ENCODE data around the gene ABCA5. TPM values are rescaled to one million over a fixed set of nuclear protein-coding genes. Genes with fewer than 3 reads are reported as not detected.

The ABCA5 gene
- polyA plus RNA-seq, 3 donors = 0.50 to 3.1 (median 0.73) TPM

GRCh38 chr17:69218986-69219385 lies 107.9 kb downstream of the ABCA5 start:
- no peak overlapping the region for H3K27ac ChIP-seq (ENCODE audit: low read depth in 1 of 2, low read length in 2 of 2)
- no peaks in the 10 kb centered on the region for H3K4me1 ChIP-seq (ENCODE audit: control insufficient read depth in 1 of 2, insufficient read depth in 2 of 2, low read length in 2 of 2)
- no peak for TF ChIP-seq CTCF (IDR thresholded peaks at IDR 0.05)
- no peaks in the 10 kb centered on the region for H3K79me2 ChIP-seq (ENCODE audit: insufficient read depth, low read length)
- DNase-seq = no peak
- H3K27me3 Mint-ChIP-seq (ENCODE audit: low read depth in 3 of 3) = peaks cover 0 to 2% (median 0%) of the 10 kb centered on the region in 3 donors
- H3K27me3 ChIP-seq (ENCODE audit: control insufficient read depth in 2 of 2, insufficient read depth in 2 of 2, low read length in 2 of 2) = no peaks in the 10 kb centered on the region
- intact Hi-C loops (cut with micrococcal nuclease) = no loop called here
- no peak overlapping the region for H2AFZ ChIP-seq (ENCODE audit: insufficient read depth, low read depth, low read length, poor library complexity, severe bottlenecking)
- no peaks in the 10 kb centered on the region for H3K36me3 Mint-ChIP-seq
- no peaks in the 10 kb centered on the region for H4K20me1 ChIP-seq (ENCODE audit: insufficient read depth, low read length)
- H3K9ac ChIP-seq (ENCODE audit: insufficient read depth, low read length, poor library complexity, severe bottlenecking) = no peak overlapping the region
- no peak overlapping the region for H3K4me2 ChIP-seq (replicated peaks; ENCODE audit: extremely low read depth, low read length, poor library complexity, severe bottlenecking)
- no peaks in the 10 kb centered on the region for H3K36me3 ChIP-seq (replicated peaks in 1 of 2; ENCODE audit: control insufficient read depth in 1 of 2, insufficient read depth in 2 of 2, low read length in 2 of 2)
- peaks cover 0 to 8% (median 3%) of the 10 kb centered on the region in 7 donors for H3K9me3 Mint-ChIP-seq
- no CpG with 5 or more reads among the region's 3 CpGs for WGBS (ENCODE audit: insufficient coverage)
- peaks cover 5% of the 10 kb centered on the region for H3K4me1 Mint-ChIP-seq
- H3K4me3 ChIP-seq (replicated peaks in 1 of 3; ENCODE audit: low read depth in 2 of 3, low read length in 3 of 3) = no peak overlapping the region
- no peak overlapping the region for H3K4me3 Mint-ChIP-seq
- peaks cover 0 to 4% of the 10 kb centered on the region in 2 donors for H3K9me3 ChIP-seq (replicated peaks in 1 of 2; ENCODE audit: control insufficient read depth in 1 of 2, insufficient read depth in 1 of 2, low read length in 2 of 2)
- H3K27ac Mint-ChIP-seq = no peak overlapping the region

- Histone ChIP-seq H3K36me3 (replicated peaks in 1 of 2; ENCODE audit: control insufficient read depth in 1 of 2, insufficient read depth in 2 of 2, low read length in 2 of 2) (no peaks in the 10 kb centered on the region), H3K4me2 (replicated peaks; ENCODE audit: extremely low read depth, low read length, poor library complexity, severe bottlenecking) (no peak overlapping the region), H3K27me3 (ENCODE audit: control insufficient read depth in 2 of 2, insufficient read depth in 2 of 2, low read length in 2 of 2) (no peaks in the 10 kb centered on the region), H3K4me1 (ENCODE audit: control insufficient read depth in 1 of 2, insufficient read depth in 2 of 2, low read length in 2 of 2) (no peaks in the 10 kb centered on the region), H3K27ac (ENCODE audit: low read depth in 1 of 2, low read length in 2 of 2) (no peak overlapping the region), H3K79me2 (ENCODE audit: insufficient read depth, low read length) (no peaks in the 10 kb centered on the region), H2AFZ (ENCODE audit: insufficient read depth, low read depth, low read length, poor library complexity, severe bottlenecking) (no peak overlapping the region), H4K20me1 (ENCODE audit: insufficient read depth, low read length) (no peaks in the 10 kb centered on the region), H3K9ac (ENCODE audit: insufficient read depth, low read length, poor library complexity, severe bottlenecking) (no peak overlapping the region), H3K4me3 (replicated peaks in 1 of 3; ENCODE audit: low read depth in 2 of 3, low read length in 3 of 3) (no peak overlapping the region), H3K9me3 (replicated peaks in 1 of 2; ENCODE audit: control insufficient read depth in 1 of 2, insufficient read depth in 1 of 2, low read length in 2 of 2) (peaks cover 8 to 22% of the 10 kb centered on the region in 2 donors)
- Mint-ChIP-seq H3K4me1 (no peaks in the 10 kb centered on the region), H3K27me3 (ENCODE audit: low read depth in 3 of 3) (peaks cover 0 to 3% (median 2%) of the 10 kb centered on the region in 3 donors), H3K36me3 (peaks cover 3 to 5% of the 10 kb centered on the region in 2 donors), H3K9me3 (peaks cover 8 to 33% (median 28%) of the 10 kb centered on the region in 7 donors), H3K27ac (peak overlapping the region in 1 of 7 donors; percentile 16), H3K4me3 (no peak overlapping the region)
- 92% methylated on average over 8 of the region's 9 CpGs for WGBS (ENCODE audit: insufficient coverage)
- TF ChIP-seq CTCF (IDR thresholded peaks at IDR 0.05) = no peak
- intact Hi-C loops (cut with micrococcal nuclease) = no loop called here
- DNase-seq = no peak
These were observed 113.7 kb downstream of the ABCA5 start for GRCh38 chr17:69213059-69213813.

Data from CD14-positive monocyte (primary cell).